GM23338 (cell line): ENCODE data around the gene BMP5. TPM values are rescaled to one million over a fixed set of nuclear protein-coding genes. Genes with fewer than 3 reads are reported as not detected.

ENCODE experiments used
- ATAC-seq: fragments of 200-7000 bp; cut with Tn5 transposase; 3 replicates; pipeline ENCODE4 v1.9.1; 2020
- DNase-seq: peaks from one replicate; pipeline ENCODE4 v3.0.0-alpha.2; 2015; ENCODE audit warnings: low spot score
- H2AFZ ChIP-seq: fragments of 200-600 bp; sonication (generic); 2 replicates; pipeline ENCODE4 v1.8.0; 2016; ENCODE audit warnings: antibody characterized with exemption, mild to moderate bottlenecking, moderate library complexity
- H3F3A ChIP-seq: fragments of 200-600 bp; sonication (generic); replicated peaks from 2 replicates; pipeline ENCODE4 v1.8.0; 2017; ENCODE audit warnings: antibody characterized with exemption, mixed run types, low read depth
- H3K27ac ChIP-seq: fragments of 200-600 bp; sonication (generic); 2 replicates; pipeline ENCODE4 v1.6.1; 2016; ENCODE audit warnings: low read depth
- H3K27me3 ChIP-seq: fragments of 200-600 bp; sonication (generic); 2 replicates; pipeline ENCODE4 v1.8.0; 2016; ENCODE audit warnings: mild to moderate bottlenecking, mixed run types, moderate library complexity; ENCODE audit not compliant: insufficient read depth
- H3K36me3 ChIP-seq: fragments of 200-600 bp; sonication (generic); 2 replicates; pipeline ENCODE4 v1.8.0; 2016; ENCODE audit warnings: mild to moderate bottlenecking; ENCODE audit not compliant: insufficient read depth
- H3K4me1 ChIP-seq: fragments of 200-600 bp; sonication (generic); 2 replicates; pipeline ENCODE4 v1.8.0; 2016; ENCODE audit warnings: mild to moderate bottlenecking, moderate library complexity; ENCODE audit not compliant: insufficient read depth
- H3K4me2 ChIP-seq: fragments of 200-600 bp; sonication (generic); 2 replicates; pipeline ENCODE4 v1.7.1; 2017; ENCODE audit warnings: mixed run types
- H3K4me3 ChIP-seq: fragments of 200-600 bp; sonication (generic); 2 replicates; pipeline ENCODE4 v1.6.1; 2016; ENCODE audit warnings: mixed run types
- H3K79me2 ChIP-seq: fragments of 200-600 bp; sonication (generic); replicated peaks from 2 replicates; pipeline ENCODE4 v1.8.0; 2017; ENCODE audit warnings: mild to moderate bottlenecking; ENCODE audit not compliant: insufficient read depth
- H3K9me2 ChIP-seq: fragments of 200-600 bp; sonication (generic); 2 replicates; pipeline ENCODE4 v1.8.0; 2017; ENCODE audit not compliant: insufficient read depth
- H4K20me1 ChIP-seq: fragments of 200-600 bp; sonication (generic); replicated peaks from 2 replicates; pipeline ENCODE4 v1.8.0; 2017; ENCODE audit warnings: mild to moderate bottlenecking; ENCODE audit not compliant: insufficient read depth
- H3K27ac Mint-ChIP-seq: 2 replicates; pipeline ENCODE4 v1.8.0; 2020; ENCODE audit warnings: inconsistent platforms, mild to moderate bottlenecking, moderate library complexity, mixed read lengths
- H3K27me3 Mint-ChIP-seq: 3 replicates; pipeline ENCODE4 v1.8.0; 2022; ENCODE audit warnings: low read depth, mild to moderate bottlenecking, moderate library complexity, mixed read lengths, inconsistent platforms; ENCODE audit not compliant: insufficient read depth, poor library complexity
- H3K36me3 Mint-ChIP-seq: 3 replicates; pipeline ENCODE4 v1.8.0; 2021; ENCODE audit warnings: low read depth, mild to moderate bottlenecking, inconsistent platforms, moderate library complexity, mixed read lengths
- H3K4me1 Mint-ChIP-seq: 3 replicates; pipeline ENCODE4 v1.8.0; 2020; ENCODE audit warnings: mild to moderate bottlenecking, inconsistent platforms, mixed read lengths
- H3K4me3 Mint-ChIP-seq: 3 replicates; pipeline ENCODE4 v1.8.0; 2021; ENCODE audit warnings: moderate library complexity, mild to moderate bottlenecking, inconsistent platforms, mixed read lengths
- H3K9me3 Mint-ChIP-seq: 3 replicates; pipeline ENCODE4 v1.8.0; 2020; ENCODE audit warnings: moderate library complexity, mild to moderate bottlenecking, inconsistent platforms, mixed read lengths
- CREB1 ChIP-seq: fragments of 250-450 bp; sonication (Bioruptor Pico); IDR thresholded peaks from 2 replicates; pipeline ENCODE4 v1.5.0; 2020; ENCODE audit warnings: low read depth, mild to moderate bottlenecking, moderate library complexity
- ETS1 ChIP-seq: IDR thresholded peaks from 2 replicates; pipeline ENCODE4 v1.6.1; 2016; ENCODE audit warnings: antibody characterized with exemption
- EZH2 ChIP-seq: fragments of 200-600 bp; sonication (generic); IDR thresholded peaks from one replicate; pipeline ENCODE4 v1.8.0; 2017; ENCODE audit warnings: antibody characterized with exemption, mild to moderate bottlenecking, low read depth; ENCODE audit not compliant: unreplicated experiment
- EZH2phosphoT487 ChIP-seq: fragments of 200-600 bp; sonication (generic); IDR thresholded peaks from one replicate; pipeline ENCODE4 v1.8.1; 2018; ENCODE audit warnings: antibody characterized with exemption; ENCODE audit not compliant: unreplicated experiment
- JUNB ChIP-seq: IDR thresholded peaks from one replicate; pipeline ENCODE4 v1.6.1; 2016; ENCODE audit warnings: antibody characterized with exemption; ENCODE audit not compliant: unreplicated experiment
- NANOG ChIP-seq: IDR thresholded peaks from 2 replicates; pipeline ENCODE4 v1.6.1; 2016; ENCODE audit warnings: antibody characterized with exemption, borderline replicate concordance
- POLR2AphosphoS5 ChIP-seq: IDR thresholded peaks from 2 replicates; pipeline ENCODE4 v1.6.1; 2016; ENCODE audit warnings: antibody characterized with exemption, low read depth
- REST ChIP-seq: IDR thresholded peaks from one replicate; pipeline ENCODE4 v1.6.1; 2018; ENCODE audit warnings: antibody characterized with exemption; ENCODE audit not compliant: unreplicated experiment
- STAT1 ChIP-seq: IDR thresholded peaks from one replicate; pipeline ENCODE4 v1.6.1; 2016; ENCODE audit warnings: antibody characterized with exemption; ENCODE audit not compliant: unreplicated experiment
- ZNF114 ChIP-seq: fragments of 250-450 bp; sonication (Bioruptor Pico); IDR thresholded peaks from 2 replicates; pipeline ENCODE4 v1.5.0; 2020; ENCODE audit warnings: mild to moderate bottlenecking, moderate library complexity
- ZNF331 ChIP-seq: fragments of 250-450 bp; sonication (Bioruptor Pico); IDR thresholded peaks from 2 replicates; pipeline ENCODE4 v1.5.0; 2020; ENCODE audit warnings: low read depth, mild to moderate bottlenecking, moderate library complexity
- polyA plus RNA-seq: library from polyadenylated mRNA; unstranded; fragments of >200 nt; fragmentation: Nextera tagmentation; extraction: Ambion mirVana; gene quantifications from 2 replicates; pipeline ENCODE4 v1.2.1, GENCODE V29; 2016
- total RNA-seq: library from RNA; depleted of rRNA; stranded (reverse); fragments of >200 nt; shearing (Covaris generic); gene quantifications from 2 replicates; pipeline ENCODE4 v1.2.3, GENCODE V29; 2014
- TF ChIP-seq, protein P1 (sequence below): fragments of 250-450 bp; sonication (Bioruptor Pico); IDR thresholded peaks from 2 replicates; pipeline ENCODE4 v1.5.0; 2020; ENCODE audit warnings: mild to moderate bottlenecking, moderate library complexity
- TF ChIP-seq, protein P2 (sequence below), 2 experiments: fragments of 200-600 bp in 1 of 2; sonication (generic) in 1 of 2; conservative IDR thresholded peaks; 2 replicates each; pipeline versions ENCODE4 v1.5.1 to v1.6.1; 2016 to 2017; ENCODE audit warnings: antibody characterized with exemption in 2 of 2, low read depth in 2 of 2, mild to moderate bottlenecking in 2 of 2, moderate library complexity in 1 of 2

BMP5 gene
- total and polyA plus RNA-seq, 2 experiments from 2014 or later, result 0.06 to 0.07 TPM

DNA sequence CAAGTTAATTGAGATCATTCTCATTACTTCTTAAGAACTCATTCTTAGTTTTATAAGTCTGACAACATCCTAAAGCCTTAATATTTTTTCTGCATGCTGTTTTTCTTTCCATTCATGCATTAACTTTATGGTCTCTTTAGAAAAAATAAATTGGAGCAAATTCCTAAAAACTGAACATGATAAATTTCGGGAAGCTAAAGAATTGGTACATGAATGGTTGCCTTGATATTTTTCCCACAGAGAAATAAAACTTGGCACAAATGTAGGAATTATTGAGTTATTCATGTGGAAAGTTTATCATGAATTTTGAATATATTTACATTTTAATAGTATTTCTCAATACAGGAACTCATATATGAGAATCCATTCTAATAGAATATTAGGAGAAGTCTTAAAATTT is 115.9 kb downstream of the BMP5 start:
- no peak for DNase-seq
- Mint-ChIP-seq H3K4me1 (no peaks in the 10 kb centered on the region), H3K9me3 (no peaks in the 10 kb centered on the region), H3K27me3 (no peaks in the 10 kb centered on the region), H3K36me3 (no peaks in the 10 kb centered on the region), H3K4me3 (no peak overlapping the region), H3K27ac (no peak overlapping the region)
- Histone ChIP-seq H3K27ac (no peak overlapping the region), H3F3A (no peaks in the 10 kb centered on the region), H3K4me1 (no peaks in the 10 kb centered on the region), H3K36me3 (no peaks in the 10 kb centered on the region), H3K27me3 (no peaks in the 10 kb centered on the region), H2AFZ (no peak overlapping the region), H3K79me2 (no peaks in the 10 kb centered on the region), H3K4me3 (no peak overlapping the region), H3K9me2 (no peaks in the 10 kb centered on the region), H3K4me2 (no peak overlapping the region), H4K20me1 (no peaks in the 10 kb centered on the region)
- ATAC-seq, result no peak
- TF ChIP-seq, protein P1, sequence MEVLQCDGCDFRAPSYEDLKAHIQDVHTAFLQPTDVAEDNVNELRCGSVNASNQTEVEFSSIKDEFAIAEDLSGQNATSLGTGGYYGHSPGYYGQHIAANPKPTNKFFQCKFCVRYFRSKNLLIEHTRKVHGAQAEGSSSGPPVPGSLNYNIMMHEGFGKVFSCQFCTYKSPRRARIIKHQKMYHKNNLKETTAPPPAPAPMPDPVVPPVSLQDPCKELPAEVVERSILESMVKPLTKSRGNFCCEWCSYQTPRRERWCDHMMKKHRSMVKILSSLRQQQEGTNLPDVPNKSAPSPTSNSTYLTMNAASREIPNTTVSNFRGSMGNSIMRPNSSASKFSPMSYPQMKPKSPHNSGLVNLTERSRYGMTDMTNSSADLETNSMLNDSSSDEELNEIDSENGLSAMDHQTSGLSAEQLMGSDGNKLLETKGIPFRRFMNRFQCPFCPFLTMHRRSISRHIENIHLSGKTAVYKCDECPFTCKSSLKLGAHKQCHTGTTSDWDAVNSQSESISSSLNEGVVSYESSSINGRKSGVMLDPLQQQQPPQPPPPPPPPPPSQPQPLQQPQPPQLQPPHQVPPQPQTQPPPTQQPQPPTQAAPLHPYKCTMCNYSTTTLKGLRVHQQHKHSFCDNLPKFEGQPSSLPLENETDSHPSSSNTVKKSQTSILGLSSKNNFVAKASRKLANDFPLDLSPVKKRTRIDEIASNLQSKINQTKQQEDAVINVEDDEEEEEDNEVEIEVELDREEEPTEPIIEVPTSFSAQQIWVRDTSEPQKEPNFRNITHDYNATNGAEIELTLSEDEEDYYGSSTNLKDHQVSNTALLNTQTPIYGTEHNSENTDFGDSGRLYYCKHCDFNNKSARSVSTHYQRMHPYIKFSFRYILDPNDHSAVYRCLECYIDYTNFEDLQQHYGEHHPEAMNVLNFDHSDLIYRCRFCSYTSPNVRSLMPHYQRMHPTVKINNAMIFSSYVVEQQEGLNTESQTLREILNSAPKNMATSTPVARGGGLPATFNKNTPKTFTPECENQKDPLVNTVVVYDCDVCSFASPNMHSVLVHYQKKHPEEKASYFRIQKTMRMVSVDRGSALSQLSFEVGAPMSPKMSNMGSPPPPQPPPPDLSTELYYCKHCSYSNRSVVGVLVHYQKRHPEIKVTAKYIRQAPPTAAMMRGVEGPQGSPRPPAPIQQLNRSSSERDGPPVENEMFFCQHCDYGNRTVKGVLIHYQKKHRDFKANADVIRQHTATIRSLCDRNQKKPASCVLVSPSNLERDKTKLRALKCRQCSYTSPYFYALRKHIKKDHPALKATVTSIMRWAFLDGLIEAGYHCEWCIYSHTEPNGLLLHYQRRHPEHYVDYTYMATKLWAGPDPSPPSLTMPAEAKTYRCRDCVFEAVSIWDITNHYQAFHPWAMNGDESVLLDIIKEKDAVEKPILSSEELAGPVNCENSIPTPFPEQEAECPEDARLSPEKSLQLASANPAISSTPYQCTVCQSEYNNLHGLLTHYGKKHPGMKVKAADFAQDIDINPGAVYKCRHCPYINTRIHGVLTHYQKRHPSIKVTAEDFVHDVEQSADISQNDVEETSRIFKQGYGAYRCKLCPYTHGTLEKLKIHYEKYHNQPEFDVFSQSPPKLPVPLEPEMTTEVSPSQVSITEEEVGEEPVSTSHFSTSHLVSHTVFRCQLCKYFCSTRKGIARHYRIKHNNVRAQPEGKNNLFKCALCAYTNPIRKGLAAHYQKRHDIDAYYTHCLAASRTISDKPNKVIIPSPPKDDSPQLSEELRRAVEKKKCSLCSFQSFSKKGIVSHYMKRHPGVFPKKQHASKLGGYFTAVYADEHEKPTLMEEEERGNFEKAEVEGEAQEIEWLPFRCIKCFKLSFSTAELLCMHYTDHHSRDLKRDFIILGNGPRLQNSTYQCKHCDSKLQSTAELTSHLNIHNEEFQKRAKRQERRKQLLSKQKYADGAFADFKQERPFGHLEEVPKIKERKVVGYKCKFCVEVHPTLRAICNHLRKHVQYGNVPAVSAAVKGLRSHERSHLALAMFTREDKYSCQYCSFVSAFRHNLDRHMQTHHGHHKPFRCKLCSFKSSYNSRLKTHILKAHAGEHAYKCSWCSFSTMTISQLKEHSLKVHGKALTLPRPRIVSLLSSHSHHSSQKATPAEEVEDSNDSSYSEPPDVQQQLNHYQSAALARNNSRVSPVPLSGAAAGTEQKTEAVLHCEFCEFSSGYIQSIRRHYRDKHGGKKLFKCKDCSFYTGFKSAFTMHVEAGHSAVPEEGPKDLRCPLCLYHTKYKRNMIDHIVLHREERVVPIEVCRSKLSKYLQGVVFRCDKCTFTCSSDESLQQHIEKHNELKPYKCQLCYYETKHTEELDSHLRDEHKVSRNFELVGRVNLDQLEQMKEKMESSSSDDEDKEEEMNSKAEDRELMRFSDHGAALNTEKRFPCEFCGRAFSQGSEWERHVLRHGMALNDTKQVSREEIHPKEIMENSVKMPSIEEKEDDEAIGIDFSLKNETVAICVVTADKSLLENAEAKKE, result no peak
- TF ChIP-seq NANOG, result no peak
- TF ChIP-seq ZNF114 (CRISPR knock-in tag), result no peak
- TF ChIP-seq ETS1, result no peak
- TF ChIP-seq ZNF331, result no peak
- TF ChIP-seq, protein P2, sequence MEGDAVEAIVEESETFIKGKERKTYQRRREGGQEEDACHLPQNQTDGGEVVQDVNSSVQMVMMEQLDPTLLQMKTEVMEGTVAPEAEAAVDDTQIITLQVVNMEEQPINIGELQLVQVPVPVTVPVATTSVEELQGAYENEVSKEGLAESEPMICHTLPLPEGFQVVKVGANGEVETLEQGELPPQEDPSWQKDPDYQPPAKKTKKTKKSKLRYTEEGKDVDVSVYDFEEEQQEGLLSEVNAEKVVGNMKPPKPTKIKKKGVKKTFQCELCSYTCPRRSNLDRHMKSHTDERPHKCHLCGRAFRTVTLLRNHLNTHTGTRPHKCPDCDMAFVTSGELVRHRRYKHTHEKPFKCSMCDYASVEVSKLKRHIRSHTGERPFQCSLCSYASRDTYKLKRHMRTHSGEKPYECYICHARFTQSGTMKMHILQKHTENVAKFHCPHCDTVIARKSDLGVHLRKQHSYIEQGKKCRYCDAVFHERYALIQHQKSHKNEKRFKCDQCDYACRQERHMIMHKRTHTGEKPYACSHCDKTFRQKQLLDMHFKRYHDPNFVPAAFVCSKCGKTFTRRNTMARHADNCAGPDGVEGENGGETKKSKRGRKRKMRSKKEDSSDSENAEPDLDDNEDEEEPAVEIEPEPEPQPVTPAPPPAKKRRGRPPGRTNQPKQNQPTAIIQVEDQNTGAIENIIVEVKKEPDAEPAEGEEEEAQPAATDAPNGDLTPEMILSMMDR (conservative IDR thresholded peaks at IDR 0.05; ENCODE audit: low read depth in 2 of 2), result no peak
- TF ChIP-seq CREB1, result no peak
- TF ChIP-seq EZH2, result no peak
- no peak for TF ChIP-seq JUNB
- TF ChIP-seq POLR2AphosphoS5, result no peak
- TF ChIP-seq EZH2phosphoT487, result no peak
- TF ChIP-seq STAT1, result no peak
- TF ChIP-seq REST, result no peak
